ENCODE results near the gene NFATC4.

GRCh38 chr14:24403294-24403998 is 35.5 kb downstream of the NFATC4 start:
- TF ChIP-seq EZH2 (IDR thresholded peaks at IDR 0.05; ENCODE audit: low read depth, unreplicated experiment) (no peak), REST (IDR thresholded peaks at IDR 0.05; ENCODE audit: unreplicated experiment) (no peak), CTCF (conservative IDR thresholded peaks at IDR 0.05; ENCODE audit: low read depth in 2 of 2) (no peak), CREB1 (CRISPR knock-in tag; IDR thresholded peaks at IDR 0.05; ENCODE audit: low read depth) (no peak)

Data from GM23338 (cell line).